HFFc6 (cell line): ENCODE data around the gene UBQLN2. TPM values are rescaled to one million over a fixed set of nuclear protein-coding genes. Genes with fewer than 3 reads are reported as not detected.

Source experiments
- DNase-seq: peaks from one replicate; pipeline ENCODE4 v3.0.0-alpha.2; 2018
- H3K27ac Mint-ChIP-seq: 2 replicates; pipeline ENCODE4 v1.8.0; 2020; ENCODE audit warnings: mild to moderate bottlenecking, mixed read lengths
- H3K27me3 Mint-ChIP-seq: 2 replicates; pipeline ENCODE4 v1.8.0; 2021; ENCODE audit warnings: mild to moderate bottlenecking, moderate library complexity, mixed read lengths; ENCODE audit not compliant: insufficient read depth
- H3K36me3 Mint-ChIP-seq: 2 replicates; pipeline ENCODE4 v1.8.0; 2021; ENCODE audit warnings: low read depth, mixed read lengths
- H3K4me1 Mint-ChIP-seq: 2 replicates; pipeline ENCODE4 v1.8.0; 2020; ENCODE audit warnings: low read depth, mixed read lengths
- H3K4me3 Mint-ChIP-seq: 2 replicates; pipeline ENCODE4 v1.8.0; 2020; ENCODE audit warnings: mild to moderate bottlenecking, moderate library complexity, mixed read lengths
- H3K9me3 Mint-ChIP-seq: 2 replicates; pipeline ENCODE4 v1.8.0; 2020; ENCODE audit warnings: mild to moderate bottlenecking, mixed read lengths
- CTCF ChIP-seq: fragments of 200-600 bp; sonication (generic); IDR thresholded peaks from 2 replicates; pipeline ENCODE4 v1.5.0; 2021; ENCODE audit warnings: antibody characterized with exemption, mild to moderate bottlenecking
- total RNA-seq, 6 experiments: library from RNA; stranded (reverse); fragmentation: NEBNext Ultra II Directional; extraction: Animal tissue kit (Norgen Biotek cat#: 25700); gene quantifications; 2 replicates in 1 of 6; 3 replicates in 5 of 6; pipeline ENCODE4 v1.2.3, GENCODE V29; 2021

UBQLN2 gene
- total RNA-seq, 6 experiments from 2014 or later: 33.3 to 47.4 (median 39.3) TPM

- Mint-ChIP-seq H3K4me3 (no peak overlapping the region), H3K27ac (no peak overlapping the region), H3K27me3 (no peaks in the 10 kb centered on the region; the same call in 1 of the 2 replicates), H3K9me3 (no peaks in the 10 kb centered on the region), H3K36me3 (no peaks in the 10 kb centered on the region; the same call in 1 of the 2 replicates), H3K4me1 (no peaks in the 10 kb centered on the region)
- no peak for TF ChIP-seq CTCF
- DNase-seq: no peak
Observed at GRCh38 chrX:56600141-56600540, 36.7 kb downstream of the UBQLN2 start.

GRCh38 chrX:56600987-56601386 lies 37.6 kb downstream of the UBQLN2 start:
- TF ChIP-seq CTCF: no peak
- Mint-ChIP-seq H3K4me3 (no peak overlapping the region), H3K4me1 (no peaks in the 10 kb centered on the region), H3K36me3 (no peaks in the 10 kb centered on the region; the same call in 1 of the 2 replicates), H3K27ac (no peak overlapping the region), H3K9me3 (no peaks in the 10 kb centered on the region), H3K27me3 (no peaks in the 10 kb centered on the region; the same call in 1 of the 2 replicates)
- DNase-seq: no peak

- Mint-ChIP-seq H3K36me3 (no peaks in the 10 kb centered on the region), H3K4me1 (no peaks in the 10 kb centered on the region), H3K27me3 (0 out of 2 replicates have a peak, but pooled peaks cover 2% of the 10 kb centered on the region), H3K4me3 (no peak overlapping the region), H3K27ac (no peak overlapping the region), H3K9me3 (no peaks in the 10 kb centered on the region)
- no peak for TF ChIP-seq CTCF
- no peak for DNase-seq
Observed at GRCh38 chrX:56615282-56615681, 51.9 kb downstream of the UBQLN2 start.

Other genes with a start within 250 kb of the UBQLN2 start
- gene NBDY, start 165.6 kb downstream of the UBQLN2 start, total RNA-seq: 10 to 100 TPM; 61.2 to 78.7 (median 68.3) TPM